ENCODE measurements around the gene CYP2C8.

DNA sequence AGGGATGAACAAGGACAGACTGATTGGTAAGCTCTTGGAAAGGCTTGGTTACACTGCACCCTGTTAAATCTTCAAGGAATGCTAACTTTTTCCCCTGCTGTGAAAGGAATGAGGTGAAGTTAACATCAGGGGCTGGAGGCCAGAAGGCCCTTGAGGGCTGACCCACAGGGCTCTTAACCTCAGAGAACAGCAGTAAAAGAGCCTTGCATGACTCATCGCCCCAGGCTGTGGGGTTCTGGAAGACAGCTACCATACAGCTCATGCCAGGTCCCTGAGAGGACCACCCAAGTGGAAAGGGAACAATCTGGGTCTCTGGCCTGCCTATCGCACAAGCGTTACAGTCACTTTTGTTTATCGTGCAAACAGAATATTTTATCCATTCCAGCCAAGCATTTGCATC lies 76.5 kb downstream of the CYP2C8 start:
- TF ChIP-seq, protein P1, sequence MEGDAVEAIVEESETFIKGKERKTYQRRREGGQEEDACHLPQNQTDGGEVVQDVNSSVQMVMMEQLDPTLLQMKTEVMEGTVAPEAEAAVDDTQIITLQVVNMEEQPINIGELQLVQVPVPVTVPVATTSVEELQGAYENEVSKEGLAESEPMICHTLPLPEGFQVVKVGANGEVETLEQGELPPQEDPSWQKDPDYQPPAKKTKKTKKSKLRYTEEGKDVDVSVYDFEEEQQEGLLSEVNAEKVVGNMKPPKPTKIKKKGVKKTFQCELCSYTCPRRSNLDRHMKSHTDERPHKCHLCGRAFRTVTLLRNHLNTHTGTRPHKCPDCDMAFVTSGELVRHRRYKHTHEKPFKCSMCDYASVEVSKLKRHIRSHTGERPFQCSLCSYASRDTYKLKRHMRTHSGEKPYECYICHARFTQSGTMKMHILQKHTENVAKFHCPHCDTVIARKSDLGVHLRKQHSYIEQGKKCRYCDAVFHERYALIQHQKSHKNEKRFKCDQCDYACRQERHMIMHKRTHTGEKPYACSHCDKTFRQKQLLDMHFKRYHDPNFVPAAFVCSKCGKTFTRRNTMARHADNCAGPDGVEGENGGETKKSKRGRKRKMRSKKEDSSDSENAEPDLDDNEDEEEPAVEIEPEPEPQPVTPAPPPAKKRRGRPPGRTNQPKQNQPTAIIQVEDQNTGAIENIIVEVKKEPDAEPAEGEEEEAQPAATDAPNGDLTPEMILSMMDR (IDR thresholded peaks at IDR 0.05): no peak
- TF ChIP-seq JUN (CRISPR knock-in tag; IDR thresholded peaks at IDR 0.05) (no peak), ATF6 (CRISPR knock-in tag; IDR thresholded peaks at IDR 0.05) (no peak), MAX (CRISPR knock-in tag; IDR thresholded peaks at IDR 0.05) (no peak), NFATC4 (CRISPR knock-in tag; IDR thresholded peaks at IDR 0.05) (no peak), MYBL2 (CRISPR knock-in tag; IDR thresholded peaks at IDR 0.05) (no peak), ETV6 (CRISPR knock-in tag; IDR thresholded peaks at IDR 0.05) (no peak), IRF1 (CRISPR knock-in tag; IDR thresholded peaks at IDR 0.05) (no peak), ZNF416 (CRISPR knock-in tag; IDR thresholded peaks at IDR 0.05) (no peak)
- TF ChIP-seq, protein P2, sequence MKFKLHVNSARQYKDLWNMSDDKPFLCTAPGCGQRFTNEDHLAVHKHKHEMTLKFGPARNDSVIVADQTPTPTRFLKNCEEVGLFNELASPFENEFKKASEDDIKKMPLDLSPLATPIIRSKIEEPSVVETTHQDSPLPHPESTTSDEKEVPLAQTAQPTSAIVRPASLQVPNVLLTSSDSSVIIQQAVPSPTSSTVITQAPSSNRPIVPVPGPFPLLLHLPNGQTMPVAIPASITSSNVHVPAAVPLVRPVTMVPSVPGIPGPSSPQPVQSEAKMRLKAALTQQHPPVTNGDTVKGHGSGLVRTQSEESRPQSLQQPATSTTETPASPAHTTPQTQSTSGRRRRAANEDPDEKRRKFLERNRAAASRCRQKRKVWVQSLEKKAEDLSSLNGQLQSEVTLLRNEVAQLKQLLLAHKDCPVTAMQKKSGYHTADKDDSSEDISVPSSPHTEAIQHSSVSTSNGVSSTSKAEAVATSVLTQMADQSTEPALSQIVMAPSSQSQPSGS (CRISPR knock-in tag; IDR thresholded peaks at IDR 0.05; ENCODE audit: borderline replicate concordance, low read depth): no peak

Measured in WTC11 (cell line).